GM12891 (cell line): ENCODE data around the gene CCDC34.

Source experiments
- PAX5 ChIP-seq: IDR thresholded peaks from 2 replicates; pipeline ENCODE4 v1.6.1; 2011; ENCODE audit warnings: low read length, moderate library complexity, mild to moderate bottlenecking; ENCODE audit not compliant: insufficient read depth, severe bottlenecking
- POLR2A ChIP-seq: IDR thresholded peaks from 2 replicates; pipeline ENCODE4 v1.6.1; 2011; ENCODE audit warnings: low read depth, low read length, control low read depth
- POLR2AphosphoS5 ChIP-seq: IDR thresholded peaks from 2 replicates; pipeline ENCODE4 v1.6.1; 2011; ENCODE audit warnings: low read depth, low read length, control low read depth
- POU2F2 ChIP-seq: IDR thresholded peaks from 2 replicates; pipeline ENCODE4 v1.6.1; 2011; ENCODE audit warnings: low read depth, mild to moderate bottlenecking, control low read depth, low read length, moderate library complexity
- SPI1 ChIP-seq: IDR thresholded peaks from 2 replicates; pipeline ENCODE4 v1.6.1; 2011; ENCODE audit warnings: low read depth, low read length, control low read depth
- TAF1 ChIP-seq: IDR thresholded peaks from 2 replicates; pipeline ENCODE4 v1.6.1; 2011; ENCODE audit warnings: low read depth, low read length, control low read depth

GRCh38 chr11:27391331-27392015 is 28.5 kb upstream of the CCDC34 start:
- no peak for TF ChIP-seq POLR2AphosphoS5
- TF ChIP-seq SPI1: no peak
- no peak for TF ChIP-seq TAF1
- TF ChIP-seq POLR2A: no peak
- TF ChIP-seq PAX5: no peak
- TF ChIP-seq POU2F2: no peak
